PFSK-1 (cell line): ENCODE data around the gene ARHGEF4.

ENCODE experiments used
- POLR2AphosphoS5 ChIP-seq: IDR thresholded peaks from 2 replicates; pipeline ENCODE4 v1.6.1; 2012; ENCODE audit warnings: low read depth, mild to moderate bottlenecking, control low read depth, low read length, moderate library complexity
- TAF1 ChIP-seq: IDR thresholded peaks from 2 replicates; pipeline ENCODE4 v1.6.1; 2012; ENCODE audit warnings: low read length, control low read depth, borderline replicate concordance; ENCODE audit not compliant: insufficient read depth
- TF ChIP-seq, protein P1 (sequence below), 2 experiments: IDR thresholded peaks; 2 replicates each; pipeline versions ENCODE4 v1.6.1 to v1.8.0; 2011 to 2012; ENCODE audit warnings: low read depth in 2 of 2, low read length in 2 of 2, control low read depth in 1 of 2, inconsistent platforms in 1 of 2, mild to moderate bottlenecking in 1 of 2, moderate library complexity in 1 of 2; ENCODE audit not compliant: insufficient read depth in 1 of 2

- TF ChIP-seq TAF1 (no peak), POLR2AphosphoS5 (no peak)
- TF ChIP-seq, protein P1, sequence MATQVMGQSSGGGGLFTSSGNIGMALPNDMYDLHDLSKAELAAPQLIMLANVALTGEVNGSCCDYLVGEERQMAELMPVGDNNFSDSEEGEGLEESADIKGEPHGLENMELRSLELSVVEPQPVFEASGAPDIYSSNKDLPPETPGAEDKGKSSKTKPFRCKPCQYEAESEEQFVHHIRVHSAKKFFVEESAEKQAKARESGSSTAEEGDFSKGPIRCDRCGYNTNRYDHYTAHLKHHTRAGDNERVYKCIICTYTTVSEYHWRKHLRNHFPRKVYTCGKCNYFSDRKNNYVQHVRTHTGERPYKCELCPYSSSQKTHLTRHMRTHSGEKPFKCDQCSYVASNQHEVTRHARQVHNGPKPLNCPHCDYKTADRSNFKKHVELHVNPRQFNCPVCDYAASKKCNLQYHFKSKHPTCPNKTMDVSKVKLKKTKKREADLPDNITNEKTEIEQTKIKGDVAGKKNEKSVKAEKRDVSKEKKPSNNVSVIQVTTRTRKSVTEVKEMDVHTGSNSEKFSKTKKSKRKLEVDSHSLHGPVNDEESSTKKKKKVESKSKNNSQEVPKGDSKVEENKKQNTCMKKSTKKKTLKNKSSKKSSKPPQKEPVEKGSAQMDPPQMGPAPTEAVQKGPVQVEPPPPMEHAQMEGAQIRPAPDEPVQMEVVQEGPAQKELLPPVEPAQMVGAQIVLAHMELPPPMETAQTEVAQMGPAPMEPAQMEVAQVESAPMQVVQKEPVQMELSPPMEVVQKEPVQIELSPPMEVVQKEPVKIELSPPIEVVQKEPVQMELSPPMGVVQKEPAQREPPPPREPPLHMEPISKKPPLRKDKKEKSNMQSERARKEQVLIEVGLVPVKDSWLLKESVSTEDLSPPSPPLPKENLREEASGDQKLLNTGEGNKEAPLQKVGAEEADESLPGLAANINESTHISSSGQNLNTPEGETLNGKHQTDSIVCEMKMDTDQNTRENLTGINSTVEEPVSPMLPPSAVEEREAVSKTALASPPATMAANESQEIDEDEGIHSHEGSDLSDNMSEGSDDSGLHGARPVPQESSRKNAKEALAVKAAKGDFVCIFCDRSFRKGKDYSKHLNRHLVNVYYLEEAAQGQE (IDR thresholded peaks at IDR 0.05; ENCODE audit: insufficient read depth in 1 of 2, low read depth in 2 of 2, low read length in 2 of 2) = no peak
Measured at GRCh38 chr2:130949954-130950353, 113.2 kb downstream of the ARHGEF4 start.
